Fibroblast of upper back skin (primary cell): Measurements from ENCODE around the gene PURB.
A peak's percentile ranks its signal among the peaks of the same experiment; 100 is the strongest.
"Not testable (repeated sequence)": the region's sequence is repeated elsewhere in the genome, so short reads cannot be mapped to it uniquely, and the experiment has no call there.

ENCODE experiments used
- DNase-seq: peaks from one replicate; pipeline ENCODE4 v3.0.0-alpha.2; 2013

Gene PURB

DNA sequence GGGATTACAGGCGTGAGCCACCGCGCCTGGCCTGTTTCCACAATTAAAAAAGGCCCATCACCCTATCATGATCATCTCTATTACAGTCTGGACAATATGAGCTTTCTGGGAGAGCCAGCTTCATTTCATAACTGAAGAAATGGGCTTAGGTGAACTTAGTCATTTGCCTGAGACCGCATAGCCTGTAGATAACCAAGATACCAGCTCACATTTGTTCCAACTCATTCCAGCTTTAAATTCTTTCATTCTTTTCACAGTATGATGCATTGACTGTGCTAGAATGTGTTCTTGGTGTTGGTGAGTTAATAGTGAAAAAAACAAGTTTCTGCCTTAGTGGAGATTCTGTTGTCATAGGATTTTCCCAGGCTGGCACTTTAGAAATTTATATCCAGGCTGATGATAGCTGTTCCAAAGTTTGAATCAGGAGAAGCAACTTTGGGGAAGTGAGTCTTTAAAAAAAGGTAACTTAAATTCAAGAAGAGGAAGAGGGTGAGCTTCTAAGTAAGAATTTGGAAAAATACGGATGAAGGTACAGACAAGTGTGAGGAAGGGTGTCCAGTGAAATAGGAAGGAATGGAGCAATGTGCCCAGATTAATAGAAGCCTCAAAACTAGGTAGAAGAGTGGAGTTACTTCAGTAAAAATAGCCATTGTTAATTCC, 35.3 kb downstream of the PURB start:
- DNase-seq = no peak

- DNase-seq = no peak
These were observed 36.0 kb downstream of the PURB start for GRCh38 chr7:44849259-44849884.

DNA sequence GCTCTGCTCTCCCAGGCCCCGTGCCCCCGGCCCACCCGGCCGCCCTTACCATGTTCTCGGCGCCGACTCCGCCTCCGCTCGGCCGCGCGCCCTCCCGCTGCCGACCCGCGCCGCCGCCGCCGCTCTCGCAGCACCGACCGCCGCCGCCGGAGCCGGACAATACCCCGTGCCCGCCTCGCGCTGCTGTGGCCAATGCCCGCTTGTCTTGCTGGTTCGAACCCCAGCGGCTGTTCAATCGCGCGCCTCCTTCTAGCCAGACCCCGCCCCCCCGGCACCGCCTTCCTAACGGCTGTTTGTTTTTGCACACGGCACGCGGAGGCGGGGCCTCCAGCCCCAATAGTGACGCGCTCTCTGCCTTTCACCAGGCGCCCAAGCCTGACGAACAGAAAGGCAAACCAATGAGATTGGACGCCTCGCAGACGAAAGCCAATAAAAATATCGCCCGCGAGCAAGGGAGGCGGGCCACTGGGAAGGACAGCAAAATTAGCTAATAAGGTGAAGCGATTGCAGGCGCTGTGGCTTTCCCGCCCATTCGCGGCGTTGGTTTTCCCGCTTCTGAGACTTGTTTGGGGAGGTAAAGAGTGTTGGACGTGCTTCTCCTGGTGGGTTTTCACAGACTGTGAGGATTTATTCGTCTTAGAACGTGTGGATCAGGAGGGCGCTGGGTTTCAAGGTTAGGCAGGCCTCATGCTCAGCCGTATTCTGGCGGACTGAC, 37.3 kb downstream of the PURB start, which contains the start of gene H2AZ2:
H2AZ2 (minus strand) TSS at position 168 of the 715 bp plus-strand sequence; CDS start at position 52, 116 bp downstream.
- DNase-seq = peak; percentile 100

DNA sequence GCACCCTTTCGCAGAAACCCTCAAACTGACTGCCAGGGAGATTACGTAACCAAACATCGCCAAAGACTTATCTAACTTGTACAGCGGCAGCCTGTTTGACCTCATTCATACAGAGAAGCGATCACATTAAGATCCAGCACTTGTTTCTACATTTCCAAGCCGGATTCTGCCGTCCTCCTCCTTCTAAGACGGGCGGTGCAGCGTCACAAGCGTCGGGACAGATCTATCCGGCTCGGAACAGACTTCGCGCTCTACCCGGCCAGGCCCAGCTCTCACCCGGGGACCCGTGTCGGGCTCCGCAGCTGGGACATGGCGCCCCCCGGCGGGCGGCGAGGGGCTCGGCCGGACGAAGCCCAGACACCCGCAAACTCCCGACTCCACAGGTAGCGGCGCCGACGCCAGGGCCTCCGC, 37.8 kb downstream of the PURB start:
- peak; percentile 80 for DNase-seq

- DNase-seq = no peak
These were observed 38.4 kb downstream of the PURB start for GRCh38 chr7:44846816-44847508.

DNA sequence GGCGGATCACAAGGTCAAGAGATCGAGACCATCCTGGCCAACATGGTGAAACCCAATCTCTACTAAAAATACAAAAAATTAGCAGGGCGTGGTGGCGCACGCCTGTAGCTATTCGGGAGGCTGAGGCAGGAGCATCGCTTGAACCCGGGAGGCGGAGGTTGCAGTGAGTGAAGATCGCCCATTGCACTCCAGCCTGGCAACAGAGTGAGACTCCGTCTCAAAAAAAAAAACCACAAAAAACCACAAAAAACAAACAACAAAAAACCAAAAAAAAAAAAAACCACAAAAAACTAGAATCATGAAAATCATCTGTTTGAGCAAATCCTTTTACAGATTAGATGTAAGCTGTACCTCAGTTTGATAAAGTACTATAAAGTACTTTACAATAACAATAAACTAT, 38.9 kb downstream of the PURB start:
- not testable (repeated sequence) for DNase-seq

DNA sequence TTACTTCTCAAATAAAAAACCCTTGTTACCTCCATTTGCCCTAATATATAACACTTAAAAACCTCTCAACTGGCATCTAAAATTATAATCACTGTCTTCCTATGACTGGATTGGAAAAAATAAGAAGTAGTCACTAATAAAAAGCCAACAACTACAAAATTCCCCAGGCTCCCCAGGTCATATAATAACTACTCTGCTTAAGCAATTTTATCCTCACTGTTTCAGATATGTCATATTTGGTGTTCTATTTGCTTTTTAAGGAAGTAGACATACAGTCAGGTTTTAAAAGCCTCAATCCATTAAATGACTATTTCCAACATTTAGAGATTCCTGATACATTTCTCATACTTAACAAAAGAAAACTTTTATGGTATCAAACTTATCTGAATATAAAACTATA, 39.9 kb downstream of the PURB start:
- no peak for DNase-seq

DNA sequence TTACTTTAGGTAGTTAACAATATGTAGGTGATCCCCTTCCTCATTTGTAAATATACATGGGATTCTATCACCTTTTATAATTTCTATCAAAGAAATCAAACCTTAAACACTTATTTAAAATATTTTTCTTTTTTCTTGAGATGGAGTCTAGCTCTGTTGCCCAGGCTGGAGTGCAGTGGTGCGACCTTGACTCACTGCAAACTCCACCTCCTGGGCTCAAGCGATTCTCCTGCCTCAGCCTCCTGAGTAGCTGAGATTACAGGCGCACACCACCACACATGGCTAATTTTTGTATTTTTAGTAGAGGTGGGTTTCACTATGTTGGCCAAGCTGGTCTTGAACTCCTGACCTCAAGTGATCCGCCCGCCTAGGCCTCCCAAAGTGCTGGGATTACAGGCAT, 41.9 kb downstream of the PURB start:
- DNase-seq = not testable (repeated sequence)

GRCh38 chr7:44842675-44843074, 42.7 kb downstream of the PURB start:
- not testable (repeated sequence) for DNase-seq

- DNase-seq = no peak
These were observed 46.6 kb downstream of the PURB start for GRCh38 chr7:44838751-44839150.

- no peak for DNase-seq
These were observed 57.8 kb downstream of the PURB start for GRCh38 chr7:44827567-44827966.
